SK-N-SH (cell line): Measurements from ENCODE around the gene PTPRG.

Experiments
- CTCF ChIP-seq: fragments of 200-600 bp; sonication (generic); IDR thresholded peaks from 2 replicates; pipeline ENCODE4 v1.6.1; 2017; ENCODE audit warnings: antibody characterized with exemption, mild to moderate bottlenecking, moderate library complexity
- ELF1 ChIP-seq: IDR thresholded peaks from 2 replicates; pipeline ENCODE4 v1.4.0; 2012
- EP300 ChIP-seq, 2 experiments: IDR thresholded peaks; 2 replicates each; pipeline versions ENCODE4 v1.4.0 to v1.6.1; 2012; ENCODE audit warnings: borderline replicate concordance in 1 of 2, low read depth in 1 of 2, low read length in 1 of 2
- EZH2phosphoT487 ChIP-seq: fragments of 200-600 bp; sonication (generic); IDR thresholded peaks from 2 replicates; pipeline ENCODE4 v1.6.1; 2017; ENCODE audit warnings: low read depth, mixed run types, mild to moderate bottlenecking, antibody characterized with exemption, moderate library complexity, borderline replicate concordance
- GABPA ChIP-seq: IDR thresholded peaks from 2 replicates; pipeline ENCODE4 v1.4.0; 2012; ENCODE audit warnings: low read depth, mild to moderate bottlenecking
- POLR2AphosphoS5 ChIP-seq: IDR thresholded peaks from 2 replicates; pipeline ENCODE4 v1.6.1; 2012; ENCODE audit warnings: low read depth, low read length
- REST ChIP-seq: IDR thresholded peaks from 2 replicates; pipeline ENCODE4 v1.6.1; 2012; ENCODE audit warnings: mild to moderate bottlenecking, low read depth, low read length, moderate library complexity
- RXRA ChIP-seq: IDR thresholded peaks from 2 replicates; pipeline ENCODE4 v1.4.0; 2012; ENCODE audit warnings: low read depth, mild to moderate bottlenecking, borderline replicate concordance
- TEAD4 ChIP-seq: IDR thresholded peaks from 2 replicates; pipeline ENCODE4 v1.4.0; 2012; ENCODE audit warnings: mild to moderate bottlenecking, borderline replicate concordance; ENCODE audit not compliant: insufficient read depth

GRCh38 chr3:62094461-62094860, 533.1 kb downstream of the PTPRG start:
- TF ChIP-seq CTCF (no peak), POLR2AphosphoS5 (no peak), EZH2phosphoT487 (no peak), EP300 (IDR thresholded peaks at IDR 0.05; ENCODE audit: borderline replicate concordance in 1 of 2, low read depth in 1 of 2, low read length in 1 of 2) (no peak), GABPA (no peak), RXRA (no peak), REST (no peak), ELF1 (no peak), TEAD4 (no peak)
